Astrocyte (in vitro differentiated cells and primary cell): ENCODE results near the gene NAA10. TPM values are rescaled to one million over a fixed set of nuclear protein-coding genes. Genes with fewer than 3 reads are reported as not detected.

Experiments used
- DNase-seq: peaks from one replicate; pipeline ENCODE4 v3.0.0-alpha.2; 2010; ENCODE audit warnings: low read depth
- FAIRE-seq: peaks from 2 replicates; lab custom pipeline; 2011; peaks lifted over from hg19 to GRCh38; lab: Jason Lieb, UNC
- H2AFZ ChIP-seq: 2 replicates; pipeline ENCODE4 v1.6.0; 2012; ENCODE audit warnings: low read depth, low read length, inconsistent platforms
- H3K27ac ChIP-seq: 2 replicates; pipeline ENCODE4 v1.5.1; 2011; ENCODE audit warnings: low read depth, low read length, inconsistent platforms
- H3K27me3 ChIP-seq: 2 replicates; pipeline ENCODE4 v1.6.0; 2011; ENCODE audit warnings: low read length, inconsistent platforms; ENCODE audit not compliant: insufficient read depth
- H3K36me3 ChIP-seq: 2 replicates; pipeline ENCODE4 v1.5.1; 2011; ENCODE audit warnings: low read length, inconsistent platforms; ENCODE audit not compliant: insufficient read depth
- H3K4me1 ChIP-seq: 2 replicates; pipeline ENCODE4 v1.5.1; 2011; ENCODE audit warnings: low read length, inconsistent platforms; ENCODE audit not compliant: insufficient read depth
- H3K4me2 ChIP-seq: 2 replicates; pipeline ENCODE4 v1.6.0; 2012; ENCODE audit warnings: low read length, inconsistent platforms
- H3K4me3 ChIP-seq: 2 replicates; pipeline ENCODE4 v1.5.1; 2011; ENCODE audit warnings: low read depth, mild to moderate bottlenecking, low read length, inconsistent platforms; ENCODE audit not compliant: insufficient read depth
- H3K79me2 ChIP-seq: 2 replicates; pipeline ENCODE4 v1.6.0; 2012; ENCODE audit warnings: mild to moderate bottlenecking, low read length, inconsistent platforms; ENCODE audit not compliant: insufficient read depth
- H3K9ac ChIP-seq: 2 replicates; pipeline ENCODE4 v1.6.0; 2012; ENCODE audit warnings: mild to moderate bottlenecking, low read length, inconsistent platforms
- H3K9me3 ChIP-seq: 2 replicates; pipeline ENCODE4 v1.5.1; 2012; ENCODE audit warnings: low read depth, mild to moderate bottlenecking, low read length, inconsistent platforms; ENCODE audit not compliant: insufficient read depth
- H4K20me1 ChIP-seq: 2 replicates; pipeline ENCODE4 v1.6.0; 2012; ENCODE audit warnings: low read length, inconsistent platforms; ENCODE audit not compliant: insufficient read depth
- H3K27ac Mint-ChIP-seq: one replicate; pipeline ENCODE4 v1.8.0; 2021; ENCODE audit warnings: mild to moderate bottlenecking, mixed read lengths; ENCODE audit not compliant: unreplicated experiment
- H3K27me3 Mint-ChIP-seq: one replicate; pipeline ENCODE4 v1.8.0; 2021; ENCODE audit warnings: low read depth, mixed read lengths; ENCODE audit not compliant: unreplicated experiment
- H3K36me3 Mint-ChIP-seq: one replicate; pipeline ENCODE4 v1.8.0; 2021; ENCODE audit warnings: low read depth, mixed read lengths; ENCODE audit not compliant: unreplicated experiment
- H3K4me1 Mint-ChIP-seq: one replicate; pipeline ENCODE4 v1.8.0; 2021; ENCODE audit warnings: low read depth, mixed read lengths; ENCODE audit not compliant: unreplicated experiment
- H3K4me3 Mint-ChIP-seq: one replicate; pipeline ENCODE4 v1.8.0; 2021; ENCODE audit warnings: mild to moderate bottlenecking, moderate library complexity, mixed read lengths; ENCODE audit not compliant: unreplicated experiment
- H3K9me3 Mint-ChIP-seq: one replicate; pipeline ENCODE4 v1.8.0; 2021; ENCODE audit warnings: mild to moderate bottlenecking, mixed read lengths; ENCODE audit not compliant: unreplicated experiment
- CTCF ChIP-seq: IDR thresholded peaks from 2 replicates; pipeline ENCODE4 v1.5.1; 2011; ENCODE audit warnings: low read depth, mild to moderate bottlenecking, inconsistent platforms, low read length, moderate library complexity; ENCODE audit not compliant: insufficient read depth
- EZH2 ChIP-seq: IDR thresholded peaks from 2 replicates; pipeline ENCODE4 v1.6.1; 2012; ENCODE audit warnings: mild to moderate bottlenecking, low read length, inconsistent platforms; ENCODE audit not compliant: insufficient read depth
- total RNA-seq: library from RNA; stranded (reverse); gene quantifications from 2 replicates; pipeline ENCODE4 v1.2.1, GENCODE V29; 2021

NAA10 gene
- total RNA-seq, 1 donor from 2014 or later: 144 TPM

GRCh38 chrX:153938226-153938786 lies 3.5 kb upstream of the NAA10 start:
- no peaks in the 10 kb centered on the region for H3K9me3 ChIP-seq
- no peak overlapping the region for H2AFZ ChIP-seq
- peaks cover 15% of the 10 kb centered on the region for H3K79me2 ChIP-seq
- no peaks in the 10 kb centered on the region for H3K36me3 ChIP-seq
- H4K20me1 ChIP-seq: no peaks in the 10 kb centered on the region
- TF ChIP-seq EZH2 (no peak), CTCF (no peak)
- H3K27ac ChIP-seq: no peak overlapping the region
- H3K9me3 Mint-ChIP-seq: no peaks in the 10 kb centered on the region
- H3K36me3 Mint-ChIP-seq: no peaks in the 10 kb centered on the region
- H3K27ac Mint-ChIP-seq: no peak overlapping the region
- no peaks in the 10 kb centered on the region for H3K4me1 Mint-ChIP-seq
- DNase-seq (no peak), FAIRE-seq (peak; percentile 86)
- no peaks in the 10 kb centered on the region for H3K27me3 ChIP-seq
- H3K4me2 ChIP-seq: no peak overlapping the region
- H3K9ac ChIP-seq: no peak overlapping the region
- H3K4me3 ChIP-seq: no peak overlapping the region
- no peaks in the 10 kb centered on the region for H3K27me3 Mint-ChIP-seq
- no peak overlapping the region for H3K4me3 Mint-ChIP-seq
- H3K4me1 ChIP-seq: peaks cover under 1% of the 10 kb centered on the region

- TF ChIP-seq EZH2 (no peak), CTCF (no peak)
- Mint-ChIP-seq H3K4me1 (no peaks in the 10 kb centered on the region), H3K4me3 (no peak overlapping the region), H3K27ac (no peak overlapping the region), H3K27me3 (no peaks in the 10 kb centered on the region), H3K36me3 (no peaks in the 10 kb centered on the region), H3K9me3 (no peaks in the 10 kb centered on the region)
- H3K9ac ChIP-seq: no peak overlapping the region
- H3K4me2 ChIP-seq: no peak overlapping the region
- H3K27me3 ChIP-seq: no peaks in the 10 kb centered on the region
- H4K20me1 ChIP-seq: peaks cover 12% of the 10 kb centered on the region
- FAIRE-seq: peak; percentile 9
- no peak overlapping the region for H2AFZ ChIP-seq
- H3K27ac ChIP-seq: no peak overlapping the region
- H3K4me3 ChIP-seq: no peak overlapping the region
- H3K9me3 ChIP-seq: no peaks in the 10 kb centered on the region
- peaks cover 28% of the 10 kb centered on the region for H3K79me2 ChIP-seq
- peaks cover 4% of the 10 kb centered on the region for H3K4me1 ChIP-seq
- H3K36me3 ChIP-seq: peaks cover 3% of the 10 kb centered on the region
- DNase-seq: no peak
Measured at GRCh38 chrX:153937056-153937455, 2.2 kb upstream of the NAA10 start.

- H3K4me3 Mint-ChIP-seq: peak overlapping the region; percentile 76
- H3K27ac Mint-ChIP-seq: peak overlapping the region; percentile 41
- DNase-seq (no peak), FAIRE-seq (no peak)
- H3K9ac ChIP-seq: no peak overlapping the region
- peak overlapping the region; percentile 75 for H3K4me2 ChIP-seq
- no peaks in the 10 kb centered on the region for H3K4me1 Mint-ChIP-seq
- H3K27me3 Mint-ChIP-seq: no peaks in the 10 kb centered on the region
- no peaks in the 10 kb centered on the region for H3K9me3 ChIP-seq
- peak overlapping the region; percentile 47 for H2AFZ ChIP-seq
- H3K27ac ChIP-seq: no peak overlapping the region
- H4K20me1 ChIP-seq: peaks cover 13% of the 10 kb centered on the region
- H3K36me3 Mint-ChIP-seq: no peaks in the 10 kb centered on the region
- H3K79me2 ChIP-seq: peaks cover 34% of the 10 kb centered on the region
- no peaks in the 10 kb centered on the region for H3K9me3 Mint-ChIP-seq
- no peaks in the 10 kb centered on the region for H3K27me3 ChIP-seq
- TF ChIP-seq EZH2: no peak
- no peak for TF ChIP-seq CTCF
- H3K4me3 ChIP-seq: no peak overlapping the region
- peaks cover 4% of the 10 kb centered on the region for H3K4me1 ChIP-seq
- H3K36me3 ChIP-seq: peaks cover 4% of the 10 kb centered on the region
Measured at GRCh38 chrX:153935326-153935851, 552 bp upstream of the NAA10 start.
